ENCODE measurements around the gene NKX6-2. TPM values are rescaled to one million over a fixed set of nuclear protein-coding genes. Genes with fewer than 3 reads are reported as not detected.

Gene NKX6-2
- total and polyA plus RNA-seq, 2 experiments from 2014 or later = 2.6 TPM; not detected in 1

GRCh38 chr10:132733926-132734325, 52.0 kb downstream of the NKX6-2 start:
- in situ Hi-C loops (cut with MboI) = no loop called here
- WGBS, 2 experiments (ENCODE audit: low coverage in 1 of 2, low lambda C conversion rate in 2 of 2, missing lambda C conversion rate in 2 of 2) = 88 to 89% methylated on average over 13 to 19 of the region's 19 CpGs

More at GRCh38 chr10:132733926-132734325, 52.0 kb downstream of the NKX6-2 start:
- no peaks in the 10 kb centered on the region for H3K36me3 ChIP-seq (ENCODE audit: low read depth)
- no peak overlapping the region for H3K9ac ChIP-seq
- H3K9me3 ChIP-seq (ENCODE audit: low read depth) = no peaks in the 10 kb centered on the region
- no peak for DNase-seq
- H3K9me2 ChIP-seq (ENCODE audit: insufficient read depth) = no peaks in the 10 kb centered on the region
- no peak overlapping the region for H2AFZ ChIP-seq
- H3K4me3 ChIP-seq = no peak overlapping the region
- no peaks in the 10 kb centered on the region for H3F3A ChIP-seq (ENCODE audit: insufficient read depth)
- no peaks in the 10 kb centered on the region for H3K79me2 ChIP-seq (ENCODE audit: insufficient read depth)
- H3K4me2 ChIP-seq (ENCODE audit: unreplicated experiment) = no peak overlapping the region
- no peak overlapping the region for H3K27ac ChIP-seq
- H4K20me1 ChIP-seq (ENCODE audit: insufficient read depth) = no peaks in the 10 kb centered on the region
- no peaks in the 10 kb centered on the region for H3K4me1 ChIP-seq (ENCODE audit: insufficient read depth)
- no peaks in the 10 kb centered on the region for H3K27me3 ChIP-seq (replicated peaks; ENCODE audit: insufficient read depth)
- TF ChIP-seq EZH2phosphoT487 (IDR thresholded peaks at IDR 0.05; ENCODE audit: insufficient read depth, low read depth) (no peak), EZH2 (IDR thresholded peaks at IDR 0.05; ENCODE audit: insufficient read depth, poor library complexity, severe bottlenecking) (no peak)

Other genes starting within 250 kb of the NKX6-2 start
- 35.2 and 39.3 TPM in 2 replicates for gene INPP5A, start 248.4 kb downstream of the NKX6-2 start, total RNA-seq (2014; rRNA removed; shearing (Covaris generic))
- gene INPP5A, start 248.4 kb downstream of the NKX6-2 start, polyA plus RNA-seq (2016; fragmentation: Nextera tagmentation; extraction: Ambion mirVana) = 2.3 and 2.8 TPM in 2 replicates
- 0.22 TPM in 1 of 2 replicates, not detected in the other for gene CFAP46, start 156.4 kb upstream of the NKX6-2 start, total RNA-seq (2014; rRNA removed; shearing (Covaris generic))
- gene CFAP46, start 156.4 kb upstream of the NKX6-2 start, polyA plus RNA-seq (2016; fragmentation: Nextera tagmentation; extraction: Ambion mirVana) = 0.20 and 0.33 TPM in 2 replicates

Data from GM23248 (cell line).